ENCODE data around the gene ARHGAP24.

DNA sequence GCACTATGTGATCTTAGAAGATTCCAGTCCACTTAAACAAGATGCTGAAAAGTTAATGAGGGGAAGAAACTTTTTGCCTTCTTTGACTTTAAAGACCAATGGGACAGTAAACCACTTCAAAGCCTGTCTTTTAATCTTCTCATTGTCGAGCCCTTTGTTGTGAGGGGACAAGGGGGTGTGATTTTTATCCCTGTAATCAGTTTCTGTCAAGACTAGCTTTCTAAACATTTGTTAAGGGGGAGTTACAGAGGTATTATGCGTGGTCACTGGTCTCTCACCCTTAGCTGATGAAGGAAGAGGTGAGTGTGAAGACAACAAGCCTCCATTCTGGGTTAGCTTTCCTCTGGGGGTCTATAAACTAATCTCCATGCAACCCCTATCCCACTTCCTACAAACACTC is 409.3 kb downstream of the ARHGAP24 start:
- TF ChIP-seq, protein P1, sequence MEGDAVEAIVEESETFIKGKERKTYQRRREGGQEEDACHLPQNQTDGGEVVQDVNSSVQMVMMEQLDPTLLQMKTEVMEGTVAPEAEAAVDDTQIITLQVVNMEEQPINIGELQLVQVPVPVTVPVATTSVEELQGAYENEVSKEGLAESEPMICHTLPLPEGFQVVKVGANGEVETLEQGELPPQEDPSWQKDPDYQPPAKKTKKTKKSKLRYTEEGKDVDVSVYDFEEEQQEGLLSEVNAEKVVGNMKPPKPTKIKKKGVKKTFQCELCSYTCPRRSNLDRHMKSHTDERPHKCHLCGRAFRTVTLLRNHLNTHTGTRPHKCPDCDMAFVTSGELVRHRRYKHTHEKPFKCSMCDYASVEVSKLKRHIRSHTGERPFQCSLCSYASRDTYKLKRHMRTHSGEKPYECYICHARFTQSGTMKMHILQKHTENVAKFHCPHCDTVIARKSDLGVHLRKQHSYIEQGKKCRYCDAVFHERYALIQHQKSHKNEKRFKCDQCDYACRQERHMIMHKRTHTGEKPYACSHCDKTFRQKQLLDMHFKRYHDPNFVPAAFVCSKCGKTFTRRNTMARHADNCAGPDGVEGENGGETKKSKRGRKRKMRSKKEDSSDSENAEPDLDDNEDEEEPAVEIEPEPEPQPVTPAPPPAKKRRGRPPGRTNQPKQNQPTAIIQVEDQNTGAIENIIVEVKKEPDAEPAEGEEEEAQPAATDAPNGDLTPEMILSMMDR (IDR thresholded peaks at IDR 0.05), result no peak
- no peak for TF ChIP-seq POLR2A (IDR thresholded peaks at IDR 0.05)
